NCI-H345 treated with DMSO at 0.1 percent for 48 hours (cell line): ENCODE measurements around the gene SDR42E2.
A peak's percentile ranks its signal among the peaks of the same experiment; 100 is the strongest.
"Not testable (repeated sequence)": the region's sequence is repeated elsewhere in the genome, so short reads cannot be mapped to it uniquely, and the experiment has no call there.

Experiments used
- DNase-seq: peaks from one replicate; lab custom pipeline; 2025; ENCODE audit not compliant: unreplicated experiment; lab: John Stamatoyannopoulos, UW

The SDR42E2 gene

GRCh38 chr16:22161401-22161800, 905 bp upstream of the SDR42E2 start:
- no peak for DNase-seq

GRCh38 chr16:22162656-22163009, 327 bp downstream of the SDR42E2 start:
- no peak for DNase-seq

GRCh38 chr16:22163806-22164205, 1.5 kb downstream of the SDR42E2 start:
- DNase-seq = no peak

- no peak for DNase-seq
Measured at GRCh38 chr16:22164482-22164881, 2.2 kb downstream of the SDR42E2 start.

GRCh38 chr16:22165508-22166285, 3.4 kb downstream of the SDR42E2 start:
- no peak for DNase-seq

GRCh38 chr16:22171953-22172352, 9.6 kb downstream of the SDR42E2 start:
- no peak for DNase-seq

GRCh38 chr16:22172642-22173041, 10.3 kb downstream of the SDR42E2 start:
- DNase-seq = not testable (repeated sequence)

GRCh38 chr16:22174642-22175041, 12.3 kb downstream of the SDR42E2 start:
- DNase-seq = no peak

- DNase-seq = no peak
Measured at GRCh38 chr16:22177968-22178930, 15.9 kb downstream of the SDR42E2 start.

- DNase-seq = no peak
Measured at GRCh38 chr16:22181426-22181825, 19.1 kb downstream of the SDR42E2 start.

GRCh38 chr16:22181843-22182242, 19.5 kb downstream of the SDR42E2 start:
- DNase-seq = no peak

- no peak for DNase-seq
Measured at GRCh38 chr16:22183335-22183734, 21.0 kb downstream of the SDR42E2 start.

- no peak for DNase-seq
Measured at GRCh38 chr16:22183901-22184614, 21.8 kb downstream of the SDR42E2 start.

GRCh38 chr16:22184615-22184968, 22.3 kb downstream of the SDR42E2 start:
- no peak for DNase-seq

- DNase-seq = no peak
Measured at GRCh38 chr16:22186517-22186916, 24.2 kb downstream of the SDR42E2 start.

- no peak for DNase-seq
Measured at GRCh38 chr16:22188267-22188594, 25.9 kb downstream of the SDR42E2 start.

GRCh38 chr16:22188595-22189442, 26.5 kb downstream of the SDR42E2 start:
- DNase-seq = peak; percentile 50

GRCh38 chr16:22189473-22190080, 27.3 kb downstream of the SDR42E2 start:
- DNase-seq = peak; percentile 27

GRCh38 chr16:22190081-22190775, 27.9 kb downstream of the SDR42E2 start:
- peak; percentile 100 for DNase-seq
